Epithelial cell of esophagus (primary cell): ENCODE results near the gene ITPK1.

ENCODE experiments used
- DNase-seq: peaks from one replicate; pipeline ENCODE4 v3.0.0; 2010; ENCODE audit warnings: low read depth
- H3K4me3 ChIP-seq: 2 replicates; pipeline ENCODE4 v1.5.1; 2011; ENCODE audit warnings: mild to moderate bottlenecking, low read length, control low read depth
- TF ChIP-seq, protein P1 (sequence below): IDR thresholded peaks from 2 replicates; pipeline ENCODE4 v1.5.1; 2011; ENCODE audit warnings: low read depth, mild to moderate bottlenecking, low read length, control low read depth, inconsistent platforms; ENCODE audit not compliant: insufficient read depth; ENCODE audit errors: missing control alignments

ITPK1 gene

GRCh38 chr14:92998946-92999345 lies 116.8 kb downstream of the ITPK1 start:
- TF ChIP-seq, protein P1, sequence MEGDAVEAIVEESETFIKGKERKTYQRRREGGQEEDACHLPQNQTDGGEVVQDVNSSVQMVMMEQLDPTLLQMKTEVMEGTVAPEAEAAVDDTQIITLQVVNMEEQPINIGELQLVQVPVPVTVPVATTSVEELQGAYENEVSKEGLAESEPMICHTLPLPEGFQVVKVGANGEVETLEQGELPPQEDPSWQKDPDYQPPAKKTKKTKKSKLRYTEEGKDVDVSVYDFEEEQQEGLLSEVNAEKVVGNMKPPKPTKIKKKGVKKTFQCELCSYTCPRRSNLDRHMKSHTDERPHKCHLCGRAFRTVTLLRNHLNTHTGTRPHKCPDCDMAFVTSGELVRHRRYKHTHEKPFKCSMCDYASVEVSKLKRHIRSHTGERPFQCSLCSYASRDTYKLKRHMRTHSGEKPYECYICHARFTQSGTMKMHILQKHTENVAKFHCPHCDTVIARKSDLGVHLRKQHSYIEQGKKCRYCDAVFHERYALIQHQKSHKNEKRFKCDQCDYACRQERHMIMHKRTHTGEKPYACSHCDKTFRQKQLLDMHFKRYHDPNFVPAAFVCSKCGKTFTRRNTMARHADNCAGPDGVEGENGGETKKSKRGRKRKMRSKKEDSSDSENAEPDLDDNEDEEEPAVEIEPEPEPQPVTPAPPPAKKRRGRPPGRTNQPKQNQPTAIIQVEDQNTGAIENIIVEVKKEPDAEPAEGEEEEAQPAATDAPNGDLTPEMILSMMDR = no peak
- DNase-seq = no peak
- no peak overlapping the region for H3K4me3 ChIP-seq

GRCh38 chr14:92997343-92998061 lies 118.2 kb downstream of the ITPK1 start:
- no peak for DNase-seq
- TF ChIP-seq, protein P1 = no peak
- no peak overlapping the region for H3K4me3 ChIP-seq

GRCh38 chr14:92995620-92996019 lies 120.1 kb downstream of the ITPK1 start:
- TF ChIP-seq, protein P1 = no peak
- no peak for DNase-seq
- no peak overlapping the region for H3K4me3 ChIP-seq

DNA sequence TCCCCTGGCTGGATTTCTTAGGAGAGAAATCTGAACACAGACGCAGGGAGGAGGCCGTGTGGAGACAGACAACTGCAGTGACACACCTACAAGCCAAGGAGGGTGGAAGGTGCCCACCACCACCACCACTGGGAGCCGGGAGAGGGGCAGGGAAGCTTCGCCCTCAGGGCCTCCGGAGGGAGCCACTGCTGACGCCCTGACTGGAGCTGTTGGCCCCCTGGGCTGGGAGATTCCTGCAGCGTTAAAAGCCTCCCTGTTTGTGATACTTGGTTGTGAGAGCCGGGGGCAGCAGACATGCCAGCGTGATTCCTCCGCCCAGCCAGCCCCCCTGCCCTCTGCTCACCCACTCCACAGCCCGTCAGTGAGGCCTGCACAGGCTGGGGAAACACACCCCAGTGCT lies 120.8 kb downstream of the ITPK1 start:
- DNase-seq = no peak
- TF ChIP-seq, protein P1 = no peak
- H3K4me3 ChIP-seq = no peak overlapping the region

GRCh38 chr14:92994131-92994676 lies 121.5 kb downstream of the ITPK1 start:
- TF ChIP-seq, protein P1 = no peak
- H3K4me3 ChIP-seq = no peak overlapping the region
- DNase-seq = no peak

DNA sequence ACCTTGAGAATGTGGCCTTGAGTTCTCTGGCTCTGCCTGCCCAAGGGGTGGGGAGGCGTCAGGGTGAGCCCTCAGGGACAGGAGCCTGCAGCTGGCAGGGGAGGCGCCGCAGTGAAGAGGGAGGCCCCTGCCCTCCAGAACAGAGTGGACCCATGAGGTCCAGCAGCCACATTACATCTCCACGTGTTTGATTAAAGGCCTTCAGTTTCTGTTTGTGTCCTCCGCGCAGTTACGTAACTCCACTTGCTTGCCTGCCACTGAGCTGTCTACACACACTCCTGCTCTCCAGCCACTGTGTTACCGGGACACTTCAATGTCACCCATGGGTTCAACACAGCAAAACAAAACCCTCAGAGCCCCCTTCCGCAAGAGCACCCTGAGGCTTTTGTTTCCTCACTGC lies 122.4 kb downstream of the ITPK1 start:
- H3K4me3 ChIP-seq = no peak overlapping the region
- TF ChIP-seq, protein P1 = no peak
- DNase-seq = no peak

- no peak overlapping the region for H3K4me3 ChIP-seq
- TF ChIP-seq, protein P1 = no peak
- no peak for DNase-seq
Measured at GRCh38 chr14:92991536-92991935, 124.2 kb downstream of the ITPK1 start.
